Loucy (cell line): ENCODE measurements around the gene THBD.
A peak's percentile ranks its signal among the peaks of the same experiment; 100 is the strongest.

Experiments
- H2AFZ ChIP-seq: fragments of 200-600 bp; sonication (generic); 2 replicates; pipeline ENCODE4 v1.6.0; 2016; ENCODE audit warnings: antibody characterized with exemption, mild to moderate bottlenecking, low read length, moderate library complexity
- H3F3A ChIP-seq: fragments of 200-600 bp; 2 replicates; pipeline ENCODE4 v1.6.0; 2016; ENCODE audit warnings: antibody characterized with exemption, low read depth, mild to moderate bottlenecking
- H3K27me3 ChIP-seq: fragments of 200-600 bp; sonication (generic); 2 replicates; pipeline ENCODE4 v1.6.1; 2014; ENCODE audit warnings: low read length, mild to moderate bottlenecking; ENCODE audit not compliant: insufficient read depth, poor library complexity, severe bottlenecking
- H3K36me3 ChIP-seq: fragments of 200-600 bp; sonication (generic); 2 replicates; pipeline ENCODE4 v1.6.1; 2016; ENCODE audit warnings: low read length; ENCODE audit not compliant: insufficient read depth
- H3K4me1 ChIP-seq: fragments of 200-600 bp; sonication (generic); 2 replicates; pipeline ENCODE4 v1.5.1; 2014; ENCODE audit warnings: low read length, mild to moderate bottlenecking; ENCODE audit not compliant: insufficient read depth, poor library complexity, severe bottlenecking
- H3K4me2 ChIP-seq: fragments of 200-600 bp; sonication (generic); 2 replicates; pipeline ENCODE4 v1.6.0; 2014; ENCODE audit warnings: antibody characterized with exemption, low read length, low read depth, mild to moderate bottlenecking; ENCODE audit not compliant: poor library complexity, severe bottlenecking
- H3K4me3 ChIP-seq: fragments of 200-600 bp; sonication (generic); 2 replicates; pipeline ENCODE4 v1.5.1; 2014; ENCODE audit warnings: low read length, mild to moderate bottlenecking, mixed read lengths; ENCODE audit not compliant: poor library complexity, severe bottlenecking
- H3K79me2 ChIP-seq: fragments of 200-600 bp; sonication (generic); 2 replicates; pipeline ENCODE4 v1.6.1; 2014; ENCODE audit warnings: low read length; ENCODE audit not compliant: insufficient read depth
- H3K9ac ChIP-seq: fragments of 200-600 bp; sonication (generic); 2 replicates; pipeline ENCODE4 v1.6.0; 2014; ENCODE audit warnings: mild to moderate bottlenecking, low read depth, low read length, moderate library complexity; ENCODE audit not compliant: poor library complexity, severe bottlenecking
- H3K9me2 ChIP-seq: fragments of 200-600 bp; sonication (generic); replicated peaks from 2 replicates; pipeline ENCODE4 v1.6.1; 2016; ENCODE audit warnings: low read depth, low read length, mixed read lengths
- H3K9me3 ChIP-seq: fragments of 200-600 bp; sonication (generic); 2 replicates; pipeline ENCODE4 v1.6.1; 2014; ENCODE audit warnings: mild to moderate bottlenecking, antibody characterized with exemption, low read length, low read depth; ENCODE audit not compliant: insufficient read depth
- H4K20me1 ChIP-seq: fragments of 200-600 bp; sonication (generic); 2 replicates; pipeline ENCODE4 v1.6.0; 2014; ENCODE audit warnings: antibody characterized with exemption, low read length, mild to moderate bottlenecking; ENCODE audit not compliant: insufficient read depth, poor library complexity, severe bottlenecking
- EZH2phosphoT487 ChIP-seq: fragments of 200-600 bp; IDR thresholded peaks from 2 replicates; pipeline ENCODE4 v1.6.1; 2018; ENCODE audit warnings: antibody characterized with exemption, mild to moderate bottlenecking, moderate library complexity, borderline replicate concordance
- TF ChIP-seq, protein P1 (sequence below): fragments of 200-600 bp; sonication (generic); conservative IDR thresholded peaks from 2 replicates; pipeline ENCODE4 v1.5.1; 2014; ENCODE audit warnings: mild to moderate bottlenecking, antibody characterized with exemption, low read length

Gene THBD

DNA sequence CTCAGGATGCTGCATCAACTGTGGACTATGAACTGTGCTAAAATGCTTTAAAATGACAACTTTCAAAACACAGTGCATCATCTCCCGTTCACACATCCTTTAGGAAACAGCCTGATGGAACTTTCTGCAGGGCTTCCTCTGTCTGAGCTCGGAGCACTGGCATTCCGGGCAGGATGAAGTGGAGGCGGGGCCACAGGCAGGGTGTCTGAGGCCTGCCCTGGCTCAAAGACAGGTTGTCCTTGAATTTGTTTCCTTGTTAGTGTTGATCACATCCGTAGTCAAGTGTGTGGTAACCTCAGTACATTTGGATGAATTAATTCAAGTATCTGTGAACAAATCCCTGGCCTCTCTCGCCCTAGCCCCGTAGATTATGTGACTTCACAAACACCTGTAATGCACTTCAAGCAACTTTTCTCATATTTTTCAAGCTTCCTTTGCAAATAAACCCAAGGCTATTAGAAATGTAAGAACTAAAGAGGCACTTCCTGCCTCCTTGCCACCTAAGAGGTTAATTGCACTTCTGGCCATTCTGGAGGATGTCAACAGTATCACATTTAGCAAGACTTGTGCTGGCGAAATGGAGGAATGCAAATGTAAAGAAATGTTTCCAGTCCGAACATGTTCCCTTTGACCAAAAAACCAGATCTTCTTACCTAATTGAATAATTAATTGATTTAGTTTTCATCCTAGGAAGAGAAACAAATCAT, 33.5 kb upstream of the THBD start:
- peaks cover 92% of the 10 kb centered on the region for H3K79me2 ChIP-seq
- H3K4me1 ChIP-seq, result peaks cover 74% of the 10 kb centered on the region
- H3K4me3 ChIP-seq, result peak overlapping the region; percentile 91
- peak overlapping the region; percentile 95 for H3K4me2 ChIP-seq
- H3F3A ChIP-seq, result peaks cover 4% of the 10 kb centered on the region
- H3K27me3 ChIP-seq, result no peaks in the 10 kb centered on the region
- no peak overlapping the region for H2AFZ ChIP-seq
- no peak for TF ChIP-seq EZH2phosphoT487
- TF ChIP-seq, protein P1, sequence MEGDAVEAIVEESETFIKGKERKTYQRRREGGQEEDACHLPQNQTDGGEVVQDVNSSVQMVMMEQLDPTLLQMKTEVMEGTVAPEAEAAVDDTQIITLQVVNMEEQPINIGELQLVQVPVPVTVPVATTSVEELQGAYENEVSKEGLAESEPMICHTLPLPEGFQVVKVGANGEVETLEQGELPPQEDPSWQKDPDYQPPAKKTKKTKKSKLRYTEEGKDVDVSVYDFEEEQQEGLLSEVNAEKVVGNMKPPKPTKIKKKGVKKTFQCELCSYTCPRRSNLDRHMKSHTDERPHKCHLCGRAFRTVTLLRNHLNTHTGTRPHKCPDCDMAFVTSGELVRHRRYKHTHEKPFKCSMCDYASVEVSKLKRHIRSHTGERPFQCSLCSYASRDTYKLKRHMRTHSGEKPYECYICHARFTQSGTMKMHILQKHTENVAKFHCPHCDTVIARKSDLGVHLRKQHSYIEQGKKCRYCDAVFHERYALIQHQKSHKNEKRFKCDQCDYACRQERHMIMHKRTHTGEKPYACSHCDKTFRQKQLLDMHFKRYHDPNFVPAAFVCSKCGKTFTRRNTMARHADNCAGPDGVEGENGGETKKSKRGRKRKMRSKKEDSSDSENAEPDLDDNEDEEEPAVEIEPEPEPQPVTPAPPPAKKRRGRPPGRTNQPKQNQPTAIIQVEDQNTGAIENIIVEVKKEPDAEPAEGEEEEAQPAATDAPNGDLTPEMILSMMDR, result no peak
- peaks cover 34% of the 10 kb centered on the region for H4K20me1 ChIP-seq
- H3K9me3 ChIP-seq, result no peaks in the 10 kb centered on the region
- no peaks in the 10 kb centered on the region for H3K9me2 ChIP-seq
- no peaks in the 10 kb centered on the region; the same call in 1 of the 2 replicates for H3K36me3 ChIP-seq
- peak overlapping the region; percentile 99 for H3K9ac ChIP-seq

DNA sequence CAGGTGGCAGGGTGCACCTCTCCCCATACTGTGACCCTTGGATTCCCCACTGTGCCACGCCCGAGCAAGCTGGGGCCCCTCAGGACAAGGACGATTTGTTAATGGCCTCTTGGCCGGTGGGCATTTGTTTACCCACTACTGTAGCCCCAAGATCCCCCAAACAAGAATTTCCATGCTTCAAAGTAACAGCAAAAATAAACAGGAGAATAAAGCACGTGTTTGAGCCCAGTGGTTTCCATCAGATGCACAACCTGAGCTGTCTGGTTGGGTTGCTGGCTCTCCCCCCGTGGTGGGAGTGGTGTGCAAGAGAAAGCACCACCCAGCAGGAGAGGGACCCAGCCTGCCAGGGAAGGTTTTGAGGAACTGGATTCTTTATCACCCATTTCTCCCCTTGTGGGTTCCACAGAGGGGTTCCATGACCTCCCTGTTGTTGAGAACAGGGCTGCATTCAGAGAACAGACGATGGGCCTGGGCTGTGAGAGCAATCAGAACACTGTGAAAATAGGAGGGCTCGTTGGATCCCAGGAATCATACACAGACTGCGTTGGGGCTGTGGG, 31.9 kb upstream of the THBD start:
- peaks cover 34% of the 10 kb centered on the region for H4K20me1 ChIP-seq
- H3K9me3 ChIP-seq, result no peaks in the 10 kb centered on the region
- peaks cover 57% of the 10 kb centered on the region for H3K4me1 ChIP-seq
- peaks cover under 1% of the 10 kb centered on the region for H3F3A ChIP-seq
- no peaks in the 10 kb centered on the region for H3K27me3 ChIP-seq
- TF ChIP-seq, protein P1, result no peak
- TF ChIP-seq EZH2phosphoT487, result no peak
- H3K79me2 ChIP-seq, result peaks cover 75% of the 10 kb centered on the region
- no peak overlapping the region for H2AFZ ChIP-seq
- peak overlapping the region; percentile 99 for H3K9ac ChIP-seq
- H3K36me3 ChIP-seq, result no peaks in the 10 kb centered on the region; the same call in 1 of the 2 replicates
- no peaks in the 10 kb centered on the region for H3K9me2 ChIP-seq
- peak overlapping the region; percentile 95 for H3K4me2 ChIP-seq
- peak overlapping the region; percentile 91 for H3K4me3 ChIP-seq

GRCh38 chr20:23080521-23080920, 31.0 kb upstream of the THBD start:
- H3F3A ChIP-seq, result no peaks in the 10 kb centered on the region
- H3K4me2 ChIP-seq, result peak overlapping the region; percentile 95
- no peaks in the 10 kb centered on the region for H3K27me3 ChIP-seq
- H3K4me3 ChIP-seq, result peak overlapping the region; percentile 91
- H3K36me3 ChIP-seq, result no peaks in the 10 kb centered on the region; the same call in 1 of the 2 replicates
- TF ChIP-seq EZH2phosphoT487, result no peak
- TF ChIP-seq, protein P1, result no peak
- no peaks in the 10 kb centered on the region for H3K9me3 ChIP-seq
- peaks cover 34% of the 10 kb centered on the region for H4K20me1 ChIP-seq
- no peaks in the 10 kb centered on the region for H3K9me2 ChIP-seq
- H3K4me1 ChIP-seq, result peaks cover 54% of the 10 kb centered on the region
- H3K9ac ChIP-seq, result no peak overlapping the region
- H2AFZ ChIP-seq, result no peak overlapping the region
- peaks cover 69% of the 10 kb centered on the region for H3K79me2 ChIP-seq
